Raji (cell line): ENCODE measurements around the gene MSH5.
A peak's percentile ranks its signal among the peaks of the same experiment; 100 is the strongest.

Experiments used
- POLR2A ChIP-seq: IDR thresholded peaks from 2 replicates; pipeline ENCODE4 v1.6.1; 2011; ENCODE audit warnings: low read depth, low read length, control low read depth; ENCODE audit not compliant: insufficient read depth

MSH5 gene

DNA sequence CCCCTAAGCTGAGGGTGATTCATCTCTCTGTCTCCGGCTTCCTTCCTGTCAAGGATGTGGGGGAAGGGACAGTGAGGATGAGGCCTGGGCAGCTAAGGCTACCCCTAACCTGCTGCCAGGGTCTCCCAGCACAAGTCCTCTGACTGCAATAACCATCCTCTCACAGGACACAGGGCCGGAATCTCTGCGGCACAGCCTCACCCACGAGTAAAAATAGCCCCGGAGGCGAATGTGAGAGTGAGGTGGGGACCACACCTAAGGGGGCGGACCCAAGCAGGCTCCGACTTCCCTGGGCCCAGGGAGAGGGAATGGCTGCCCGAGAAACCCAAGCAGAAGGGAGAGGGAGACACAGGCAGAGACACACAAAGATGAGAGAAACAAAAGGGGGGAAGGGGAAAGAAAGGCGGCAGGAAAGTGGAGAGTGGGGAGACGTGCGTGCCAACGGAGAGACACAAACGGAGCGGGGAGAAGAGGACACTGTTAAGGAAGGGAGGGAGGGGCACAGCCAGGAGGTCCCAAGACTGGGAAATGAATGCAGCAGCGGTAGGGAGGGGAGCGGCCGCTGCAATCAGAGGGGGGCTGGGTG, 4.9 kb upstream of the MSH5 start:
- peak; percentile 44; the same call in 1 of the 2 replicates for TF ChIP-seq POLR2A

GRCh38 chr6:31736021-31736767, 3.6 kb upstream of the MSH5 start, which contains the start of gene CLIC1:
CLIC1 (minus strand) TSS chr6:31736530; CDS start chr6:31736300, 230 bp downstream.
- peak; percentile 87 for TF ChIP-seq POLR2A

- TF ChIP-seq POLR2A = no peak
These were observed 3.0 kb upstream of the MSH5 start for GRCh38 chr6:31736768-31737314.

GRCh38 chr6:31737315-31737990, 2.4 kb upstream of the MSH5 start:
- no peak for TF ChIP-seq POLR2A

- TF ChIP-seq POLR2A = peak; percentile 56
These were observed 1.5 kb upstream of the MSH5 start for GRCh38 chr6:31737991-31738979.

DNA sequence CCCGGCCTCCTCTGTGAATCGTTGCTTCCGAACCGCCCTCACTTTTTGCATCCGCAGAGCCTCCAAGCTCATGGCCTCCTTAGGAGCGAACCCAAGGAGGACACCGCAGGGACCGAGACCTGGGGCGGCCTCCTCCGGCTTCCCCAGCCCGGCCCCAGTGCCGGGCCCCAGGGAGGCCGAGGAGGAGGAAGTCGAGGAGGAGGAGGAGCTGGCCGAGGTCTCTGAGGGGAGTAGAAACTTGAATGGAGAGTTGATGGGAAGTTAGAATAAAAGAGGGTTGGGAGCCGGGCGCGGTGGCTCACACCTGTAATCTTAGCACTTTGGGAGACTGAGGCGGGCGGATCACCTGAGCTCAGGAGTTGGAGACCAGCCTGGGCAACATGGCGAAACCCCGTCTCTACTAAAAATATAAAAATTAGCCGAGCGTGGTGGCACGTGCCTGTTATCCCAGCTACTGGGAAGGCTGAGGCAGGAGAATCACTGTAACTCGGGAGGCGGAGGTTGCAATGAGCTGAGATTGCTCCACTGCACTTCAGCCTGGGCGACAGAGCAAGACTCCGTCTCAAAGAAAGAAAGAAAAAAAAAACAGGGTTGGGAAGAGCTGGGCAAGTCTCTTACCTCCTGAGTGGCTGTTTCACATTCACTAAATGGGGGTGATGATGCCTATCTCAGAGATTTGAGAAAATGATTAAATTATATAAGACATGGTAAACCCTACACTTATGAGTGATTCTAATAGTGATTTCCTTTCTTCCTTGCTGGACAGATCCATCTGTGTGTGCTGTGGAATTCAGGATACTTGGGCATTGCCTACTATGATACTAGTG, 805 bp downstream of the MSH5 start:
- TF ChIP-seq POLR2A = no peak

GRCh38 chr6:31741815-31742214, 2.0 kb downstream of the MSH5 start:
- no peak for TF ChIP-seq POLR2A

DNA sequence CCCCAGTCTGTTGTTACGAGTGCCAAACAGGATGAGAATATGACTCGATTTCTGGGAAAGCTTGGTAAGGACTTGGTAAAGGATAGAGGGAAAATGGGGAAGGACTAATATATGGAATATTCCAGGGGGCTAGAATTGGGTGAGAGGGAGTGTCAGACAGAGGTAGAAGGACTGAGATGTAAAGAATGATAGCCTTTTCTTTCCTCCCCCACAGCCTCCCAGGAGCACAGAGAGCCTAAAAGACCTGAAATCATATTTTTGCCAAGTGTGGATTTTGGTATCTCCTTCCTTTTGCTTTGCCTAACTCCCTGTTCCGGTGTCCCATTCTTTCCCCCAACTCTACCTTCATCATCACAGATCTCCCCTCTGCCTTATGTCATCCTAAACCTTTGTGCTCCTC, 3.1 kb downstream of the MSH5 start:
- TF ChIP-seq POLR2A = no peak

GRCh38 chr6:31744422-31744821, 4.6 kb downstream of the MSH5 start:
- no peak for TF ChIP-seq POLR2A

DNA sequence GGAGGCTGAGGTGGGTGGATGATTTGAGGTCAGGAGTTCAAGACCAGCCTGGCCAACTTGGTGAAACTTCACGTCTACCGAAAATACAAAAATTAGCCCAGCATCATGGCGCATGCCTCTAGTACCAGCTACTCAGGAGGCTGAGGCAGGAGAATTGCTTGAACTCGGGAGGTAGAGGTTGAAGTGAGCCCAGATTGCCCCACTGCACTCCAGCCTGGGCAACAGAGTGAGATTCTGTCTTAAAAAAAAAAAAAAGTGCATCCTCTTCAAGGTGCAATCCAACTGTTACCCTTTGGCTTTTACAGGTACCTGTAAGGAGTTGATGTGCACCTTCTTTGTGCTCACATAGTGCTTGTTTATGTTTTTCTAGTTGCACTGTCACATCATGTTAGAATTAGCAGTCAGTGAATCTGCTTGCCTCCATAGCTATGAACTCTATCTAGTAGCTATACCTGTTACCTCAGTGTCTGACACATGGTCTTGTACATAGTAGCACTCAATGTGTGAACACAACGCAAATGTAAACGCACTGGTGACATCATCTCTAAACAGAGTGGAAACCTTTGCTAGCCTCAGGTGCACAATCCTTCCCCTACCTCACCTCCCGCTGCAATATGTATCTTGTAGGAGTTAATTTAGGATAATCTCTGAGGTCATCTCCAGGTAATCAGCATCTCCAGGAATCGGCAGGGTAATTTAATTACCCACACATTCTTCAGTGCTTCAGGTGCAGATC, 9.7 kb downstream of the MSH5 start:
- TF ChIP-seq POLR2A = no peak

DNA sequence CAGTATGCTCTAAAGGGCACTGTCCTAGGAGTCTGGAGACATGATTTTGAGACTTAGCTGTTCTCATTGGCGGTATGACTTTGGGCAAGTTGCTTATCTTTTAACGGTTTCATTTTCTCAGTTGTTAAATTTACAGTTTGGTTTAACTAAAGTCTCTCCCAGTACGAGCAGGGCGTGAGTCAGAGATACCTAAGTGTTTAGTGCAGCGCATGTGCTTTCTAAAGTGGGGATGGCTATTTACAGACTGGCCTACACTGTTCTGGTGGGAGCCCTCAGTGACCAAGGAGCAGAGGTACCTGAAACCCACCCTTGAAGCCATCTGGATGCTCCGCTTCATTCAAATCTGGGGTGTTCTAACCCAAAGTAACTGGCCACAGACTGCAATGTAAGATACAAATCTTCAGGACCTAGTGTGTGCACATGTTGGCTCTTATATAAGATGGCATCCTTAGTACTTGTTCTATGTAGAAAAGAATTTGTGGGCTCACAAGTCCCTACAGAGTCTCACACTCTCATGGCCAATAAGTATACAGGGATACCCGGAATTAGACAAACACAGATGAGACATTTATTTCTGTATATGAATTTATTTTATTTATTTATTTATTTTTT, 10.7 kb downstream of the MSH5 start:
- TF ChIP-seq POLR2A = no peak

- TF ChIP-seq POLR2A = no peak
These were observed 13.0 kb downstream of the MSH5 start for GRCh38 chr6:31752739-31753319.
